ENCODE data around the gene HIP1. TPM values are rescaled to one million over a fixed set of nuclear protein-coding genes. Genes with fewer than 3 reads are reported as not detected.

Gene HIP1
- total and polyA plus RNA-seq, 2 of the 4 experiments (the other 2 are of a cell fraction), result 6.8 to 10.0 TPM

DNA sequence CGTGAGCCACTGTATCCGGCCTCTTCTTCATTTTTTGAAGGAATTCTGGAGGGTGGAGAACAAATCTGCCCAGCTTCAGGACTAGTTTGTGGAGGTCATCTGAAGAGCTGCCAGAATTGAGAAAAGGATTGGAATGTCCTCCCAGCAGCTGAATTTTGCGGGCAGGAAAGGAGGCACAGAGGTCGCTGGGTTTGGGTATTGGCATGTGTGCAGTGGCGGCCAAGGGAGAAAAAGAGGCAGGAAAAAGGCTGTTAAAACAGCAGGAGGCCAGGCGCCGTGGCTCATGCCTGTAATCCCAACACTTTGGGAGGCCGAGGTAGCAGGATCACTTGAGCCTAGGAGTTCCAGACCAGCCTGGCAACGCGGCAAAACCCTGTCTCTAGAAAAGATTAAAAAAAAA is 80.4 kb downstream of the HIP1 start:
- H4K5ac ChIP-seq (ENCODE audit: low read depth, low read length), result no peak overlapping the region
- no peak overlapping the region for H2AK5ac ChIP-seq (ENCODE audit: low read depth, low read length)
- H3K56ac ChIP-seq (ENCODE audit: extremely low read depth, insufficient read depth, low read length), result no peak overlapping the region
- H3K23ac ChIP-seq (ENCODE audit: low read depth, low read length), result no peak overlapping the region
- no peaks in the 10 kb centered on the region for H3K9me1 ChIP-seq (ENCODE audit: insufficient read depth, low read length)
- no peak overlapping the region for H3K4ac ChIP-seq (ENCODE audit: low read depth, low read length)
- no peak overlapping the region for H3K18ac ChIP-seq (ENCODE audit: low read depth, low read length)
- H3K9me3 ChIP-seq (ENCODE audit: control insufficient read depth, insufficient read depth, low read length), result no peaks in the 10 kb centered on the region
- H3K4me2 ChIP-seq (ENCODE audit: low read depth, low read length), result no peak overlapping the region
- no peak overlapping the region for H3K4me3 ChIP-seq (ENCODE audit: insufficient read depth, low read depth, low read length)
- dilution Hi-C loops (cut with HindIII; ENCODE audit: low sequenced_read_pairs, unreplicated experiment), result no loop called here
- no peak overlapping the region for H3K14ac ChIP-seq (replicated peaks; ENCODE audit: low read depth, low read length)
- TF ChIP-seq FOS (IDR thresholded peaks at IDR 0.05; ENCODE audit: low read depth, low read length) (no peak), POLR2A (IDR thresholded peaks at IDR 0.05; ENCODE audit: low read depth, low read length) (no peak), RCOR1 (IDR thresholded peaks at IDR 0.05; ENCODE audit: insufficient replicate concordance, low read length) (no peak), CHD1 (IDR thresholded peaks at IDR 0.05; ENCODE audit: low read depth, low read length) (no peak), MAFK (IDR thresholded peaks at IDR 0.05; ENCODE audit: low read depth, low read length) (no peak), SMC3 (IDR thresholded peaks at IDR 0.05; ENCODE audit: low read depth, low read length) (no peak), NFE2L2 (IDR thresholded peaks at IDR 0.05; ENCODE audit: low read depth, low read length) (no peak), BHLHE40 (IDR thresholded peaks at IDR 0.05; ENCODE audit: low read depth, low read length) (no peak), RFX5 (IDR thresholded peaks at IDR 0.05; ENCODE audit: low read depth, low read length) (no peak), MAZ (IDR thresholded peaks at IDR 0.05; ENCODE audit: borderline replicate concordance, low read depth, low read length) (no peak), MXI1 (IDR thresholded peaks at IDR 0.05; ENCODE audit: borderline replicate concordance, low read depth, low read length) (no peak), RAD21 (IDR thresholded peaks at IDR 0.05; ENCODE audit: low read length) (no peak), CEBPB (IDR thresholded peaks at IDR 0.05; ENCODE audit: low read depth, low read length) (no peak)
- TF ChIP-seq, protein P1, sequence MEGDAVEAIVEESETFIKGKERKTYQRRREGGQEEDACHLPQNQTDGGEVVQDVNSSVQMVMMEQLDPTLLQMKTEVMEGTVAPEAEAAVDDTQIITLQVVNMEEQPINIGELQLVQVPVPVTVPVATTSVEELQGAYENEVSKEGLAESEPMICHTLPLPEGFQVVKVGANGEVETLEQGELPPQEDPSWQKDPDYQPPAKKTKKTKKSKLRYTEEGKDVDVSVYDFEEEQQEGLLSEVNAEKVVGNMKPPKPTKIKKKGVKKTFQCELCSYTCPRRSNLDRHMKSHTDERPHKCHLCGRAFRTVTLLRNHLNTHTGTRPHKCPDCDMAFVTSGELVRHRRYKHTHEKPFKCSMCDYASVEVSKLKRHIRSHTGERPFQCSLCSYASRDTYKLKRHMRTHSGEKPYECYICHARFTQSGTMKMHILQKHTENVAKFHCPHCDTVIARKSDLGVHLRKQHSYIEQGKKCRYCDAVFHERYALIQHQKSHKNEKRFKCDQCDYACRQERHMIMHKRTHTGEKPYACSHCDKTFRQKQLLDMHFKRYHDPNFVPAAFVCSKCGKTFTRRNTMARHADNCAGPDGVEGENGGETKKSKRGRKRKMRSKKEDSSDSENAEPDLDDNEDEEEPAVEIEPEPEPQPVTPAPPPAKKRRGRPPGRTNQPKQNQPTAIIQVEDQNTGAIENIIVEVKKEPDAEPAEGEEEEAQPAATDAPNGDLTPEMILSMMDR (conservative IDR thresholded peaks at IDR 0.05; ENCODE audit: low read depth, low read length), result no peak
- TF ChIP-seq, protein P2, sequence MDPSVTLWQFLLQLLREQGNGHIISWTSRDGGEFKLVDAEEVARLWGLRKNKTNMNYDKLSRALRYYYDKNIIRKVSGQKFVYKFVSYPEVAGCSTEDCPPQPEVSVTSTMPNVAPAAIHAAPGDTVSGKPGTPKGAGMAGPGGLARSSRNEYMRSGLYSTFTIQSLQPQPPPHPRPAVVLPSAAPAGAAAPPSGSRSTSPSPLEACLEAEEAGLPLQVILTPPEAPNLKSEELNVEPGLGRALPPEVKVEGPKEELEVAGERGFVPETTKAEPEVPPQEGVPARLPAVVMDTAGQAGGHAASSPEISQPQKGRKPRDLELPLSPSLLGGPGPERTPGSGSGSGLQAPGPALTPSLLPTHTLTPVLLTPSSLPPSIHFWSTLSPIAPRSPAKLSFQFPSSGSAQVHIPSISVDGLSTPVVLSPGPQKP (IDR thresholded peaks at IDR 0.05; ENCODE audit: borderline replicate concordance, low read depth, low read length), result no peak
- TF ChIP-seq, protein P3, sequence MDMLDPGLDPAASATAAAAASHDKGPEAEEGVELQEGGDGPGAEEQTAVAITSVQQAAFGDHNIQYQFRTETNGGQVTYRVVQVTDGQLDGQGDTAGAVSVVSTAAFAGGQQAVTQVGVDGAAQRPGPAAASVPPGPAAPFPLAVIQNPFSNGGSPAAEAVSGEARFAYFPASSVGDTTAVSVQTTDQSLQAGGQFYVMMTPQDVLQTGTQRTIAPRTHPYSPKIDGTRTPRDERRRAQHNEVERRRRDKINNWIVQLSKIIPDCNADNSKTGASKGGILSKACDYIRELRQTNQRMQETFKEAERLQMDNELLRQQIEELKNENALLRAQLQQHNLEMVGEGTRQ (IDR thresholded peaks at IDR 0.05; ENCODE audit: low read depth, low read length), result no peak
- no peaks in the 10 kb centered on the region; the same call in 1 of the 2 replicates for H4K20me1 ChIP-seq (ENCODE audit: insufficient read depth, low read length)
- no peak overlapping the region for H3K27ac ChIP-seq (ENCODE audit: insufficient read depth, low read length)
- ATAC-seq (ENCODE audit: low read depth) (peak; percentile 27), DNase-seq (no peak)
- in situ Hi-C loops (cut with MboI; ENCODE audit: low sequenced_read_pairs), result no loop called here
- no peak overlapping the region for H2BK15ac ChIP-seq (ENCODE audit: low read depth, low read length)
- peaks cover 2% of the 10 kb centered on the region for H3K4me1 ChIP-seq (ENCODE audit: control insufficient read depth, insufficient read depth, low read length)
- H2AFZ ChIP-seq (replicated peaks; ENCODE audit: low read length, poor library complexity), result no peak overlapping the region
- intact Hi-C loops (cut with micrococcal nuclease), result no loop called here
- H4K8ac ChIP-seq (ENCODE audit: low read depth in 2 of 2, low read length in 2 of 2), result no peak overlapping the region
- H3K27me3 ChIP-seq (ENCODE audit: control insufficient read depth, insufficient read depth, low read length), result no peaks in the 10 kb centered on the region
- no peaks in the 10 kb centered on the region for H3K36me3 ChIP-seq (ENCODE audit: control insufficient read depth, insufficient read depth, low read length)
- 62% methylated on average over 3 of the region's 10 CpGs; no CpG with 5 or more reads in 1 of the 2 experiments for WGBS, 2 experiments (ENCODE audit: extremely low coverage in 2 of 2, insufficient read length in 1 of 2)
- H3K79me1 ChIP-seq (ENCODE audit: low read depth in 1 of 2, low read length in 2 of 2), result peaks cover 0 to 10% of the 10 kb centered on the region in 2 experiments; a peak in 3 of 4 replicates
- ChIA-PET CTCF (interaction anchor here (0.6 kb wide), 1 partner anchor 1582 kb away, joined by 5 read pairs; no protein-coding TSS in a partner anchor), POLR2A (ENCODE audit: unreplicated experiment) (no interaction called here)
- no peak overlapping the region for H2BK20ac ChIP-seq (ENCODE audit: low read depth, low read length)
- no peak overlapping the region for H2AK9ac ChIP-seq (replicated peaks; ENCODE audit: low read depth, low read length, poor library complexity)
- no peak overlapping the region for H4K91ac ChIP-seq (ENCODE audit: insufficient read depth, low read depth, low read length)
- no TSS peak for BruUV-seq (replicated peaks)
- no peak overlapping the region for H3K9ac ChIP-seq (ENCODE audit: low read depth, low read length)
- H2BK5ac ChIP-seq (ENCODE audit: low read depth, low read length, poor library complexity, severe bottlenecking), result no peak overlapping the region
- no peak overlapping the region for H2BK120ac ChIP-seq (ENCODE audit: low read depth, low read length)
